ENCODE results near the gene ATP4A.

The ATP4A gene

DNA sequence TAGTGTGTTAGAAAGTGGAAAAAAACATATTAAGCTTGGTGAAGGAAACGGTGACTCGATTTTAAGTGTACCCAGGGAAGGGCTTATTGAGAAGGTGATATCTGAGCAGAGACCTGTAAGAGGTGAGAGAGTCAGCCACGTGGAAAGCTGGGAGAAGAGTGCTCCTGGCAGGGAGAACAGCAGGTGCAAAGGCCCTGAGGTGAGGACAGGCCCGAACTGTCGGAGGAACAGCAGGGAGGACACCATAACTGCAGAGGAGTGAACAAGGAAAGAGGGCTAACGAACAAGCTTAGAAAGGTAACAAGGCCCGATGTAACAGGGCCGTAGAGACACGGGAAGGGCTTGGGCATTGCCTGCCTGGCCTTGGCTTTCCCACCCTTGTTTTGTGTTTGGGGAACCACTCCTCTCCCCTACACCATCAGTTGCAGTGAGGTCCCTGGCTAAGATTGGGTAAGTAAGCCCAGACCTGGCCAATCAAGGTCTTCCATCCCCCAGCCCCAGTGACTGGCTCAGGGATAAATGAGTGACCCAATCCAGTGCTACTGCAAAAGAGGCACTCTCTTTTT lies 7.3 kb downstream of the ATP4A start:
- TF ChIP-seq EZH2 (IDR thresholded peaks at IDR 0.05) (no peak), FOXP2 (optimal IDR thresholded peaks at IDR 0.05; ENCODE audit: control extremely low read depth, extremely low read length, insufficient read depth) (no peak)
- no peak overlapping the region for H3K4me3 ChIP-seq
- H3K36me3 ChIP-seq (ENCODE audit: insufficient read depth, low read length): no peaks in the 10 kb centered on the region
- H3K9me3 ChIP-seq (ENCODE audit: low read depth, low read length): no peaks in the 10 kb centered on the region
- no peak overlapping the region for H3K9ac ChIP-seq (ENCODE audit: insufficient read length)
- DNase-seq (ENCODE audit: low read depth, low spot score): no peak
- H3K27ac ChIP-seq: no peak overlapping the region

DNA sequence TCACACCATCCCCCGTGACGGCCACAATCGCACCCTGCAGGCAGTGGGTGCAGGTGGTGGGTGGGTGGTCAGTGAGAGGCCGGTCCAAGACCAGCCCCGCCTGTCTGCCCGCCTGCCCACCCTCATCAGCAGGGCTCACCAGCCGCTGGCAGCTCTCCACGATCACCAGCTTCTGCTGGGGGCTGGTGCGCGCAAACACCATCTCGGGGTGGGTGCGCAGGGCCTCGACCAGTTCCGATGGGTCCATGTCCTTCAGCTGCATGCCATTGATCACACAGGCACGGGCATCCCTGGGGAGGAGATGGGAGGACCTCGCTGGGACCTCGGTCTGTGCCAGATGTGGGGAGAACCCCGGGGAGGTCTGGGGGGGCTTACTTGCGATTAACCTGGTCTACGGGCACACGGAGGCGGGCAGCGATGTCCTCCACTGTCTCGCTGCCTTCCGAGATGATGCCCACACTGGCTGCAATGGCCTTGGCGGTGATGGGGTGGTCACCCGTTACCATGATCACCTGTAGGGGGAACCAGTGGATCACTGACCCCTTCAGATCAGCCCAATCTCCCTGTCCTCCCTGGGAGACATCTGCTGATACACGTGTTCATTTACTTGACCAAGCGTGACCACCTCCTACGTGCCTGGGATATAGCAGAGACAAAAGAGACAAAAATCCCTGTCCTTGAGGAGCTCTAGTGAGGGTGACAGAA lies 8.0 kb downstream of the ATP4A start:
- DNase-seq (ENCODE audit: low read depth, low spot score): no peak
- Histone ChIP-seq H3K4me3 (no peak overlapping the region), H3K9ac (ENCODE audit: insufficient read length) (no peak overlapping the region), H3K27ac (no peak overlapping the region), H3K9me3 (ENCODE audit: low read depth, low read length) (no peaks in the 10 kb centered on the region), H3K36me3 (ENCODE audit: insufficient read depth, low read length) (no peaks in the 10 kb centered on the region)
- TF ChIP-seq POLR2AphosphoS5 (IDR thresholded peaks at IDR 0.05; ENCODE audit: borderline replicate concordance, low read depth, low read length) (no peak), EZH2 (IDR thresholded peaks at IDR 0.05) (no peak), FOXP2 (optimal IDR thresholded peaks at IDR 0.05; ENCODE audit: control extremely low read depth, extremely low read length, insufficient read depth) (no peak)

DNA sequence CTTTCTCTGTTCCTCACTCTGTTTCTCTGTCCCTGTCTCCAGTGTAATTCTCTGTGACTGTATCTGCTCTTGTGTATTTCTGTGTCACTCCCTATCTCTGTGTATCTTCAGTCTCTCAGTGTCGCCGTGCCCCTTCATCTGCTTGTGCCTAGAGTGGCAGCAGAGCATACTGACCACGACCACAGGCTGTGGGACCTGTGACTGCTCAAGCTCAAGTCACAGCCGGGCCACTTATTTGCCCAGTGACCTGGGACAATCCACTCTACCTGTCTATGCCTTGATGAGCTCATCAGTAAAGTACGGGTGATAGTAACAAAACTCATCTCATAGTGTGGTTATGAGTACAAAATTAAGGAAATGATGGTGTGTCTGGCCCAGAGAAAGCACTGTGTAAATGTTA lies 9.4 kb downstream of the ATP4A start:
- Histone ChIP-seq H3K9me3 (ENCODE audit: low read depth, low read length) (no peaks in the 10 kb centered on the region), H3K27ac (no peak overlapping the region), H3K9ac (ENCODE audit: insufficient read length) (no peak overlapping the region), H3K4me3 (no peak overlapping the region), H3K36me3 (ENCODE audit: insufficient read depth, low read length) (no peaks in the 10 kb centered on the region)
- TF ChIP-seq POLR2AphosphoS5 (IDR thresholded peaks at IDR 0.05; ENCODE audit: borderline replicate concordance, low read depth, low read length) (no peak), EZH2 (IDR thresholded peaks at IDR 0.05) (no peak), FOXP2 (optimal IDR thresholded peaks at IDR 0.05; ENCODE audit: control extremely low read depth, extremely low read length, insufficient read depth) (no peak)
- no peak for DNase-seq (ENCODE audit: low read depth, low spot score)

DNA sequence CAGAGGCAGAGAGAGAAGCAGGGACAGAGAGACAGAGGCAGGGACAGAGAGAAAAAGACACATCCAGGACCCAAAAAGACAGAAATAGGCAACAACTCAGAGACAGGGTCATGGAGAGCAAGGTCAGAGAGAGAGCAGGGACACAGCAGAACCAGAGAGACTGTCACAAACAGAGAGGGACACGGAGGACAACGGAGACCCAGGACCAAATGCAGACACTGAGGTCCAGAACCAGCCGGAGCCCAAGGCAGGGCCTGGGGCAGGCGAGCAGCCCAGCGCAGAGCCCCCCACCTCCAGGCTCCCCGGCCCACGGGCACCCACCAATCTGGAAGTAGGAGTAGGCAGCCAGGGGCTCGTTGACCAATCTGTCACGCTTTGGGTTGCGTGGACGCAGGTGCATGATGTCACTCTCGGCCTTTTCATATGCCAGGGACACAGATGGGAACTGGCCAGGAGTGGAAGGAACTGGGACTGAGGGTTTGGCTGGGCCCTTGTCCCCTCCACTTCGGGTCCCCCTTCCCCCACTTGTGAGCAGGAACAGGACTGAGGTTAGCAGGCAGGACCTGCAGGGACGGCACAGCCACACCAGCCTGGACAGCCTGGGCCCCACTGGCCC lies 10.0 kb downstream of the ATP4A start:
- H3K36me3 ChIP-seq (ENCODE audit: insufficient read depth, low read length): no peaks in the 10 kb centered on the region
- no peak overlapping the region for H3K4me3 ChIP-seq
- H3K27ac ChIP-seq: no peak overlapping the region
- no peak for DNase-seq (ENCODE audit: low read depth, low spot score)
- no peaks in the 10 kb centered on the region for H3K9me3 ChIP-seq (ENCODE audit: low read depth, low read length)
- no peak for TF ChIP-seq FOXP2 (optimal IDR thresholded peaks at IDR 0.05; ENCODE audit: control extremely low read depth, extremely low read length, insufficient read depth)
- TF ChIP-seq EZH2 (IDR thresholded peaks at IDR 0.05): no peak
- no peak for TF ChIP-seq POLR2AphosphoS5 (IDR thresholded peaks at IDR 0.05; ENCODE audit: borderline replicate concordance, low read depth, low read length)
- H3K9ac ChIP-seq (ENCODE audit: insufficient read length): no peak overlapping the region

DNA sequence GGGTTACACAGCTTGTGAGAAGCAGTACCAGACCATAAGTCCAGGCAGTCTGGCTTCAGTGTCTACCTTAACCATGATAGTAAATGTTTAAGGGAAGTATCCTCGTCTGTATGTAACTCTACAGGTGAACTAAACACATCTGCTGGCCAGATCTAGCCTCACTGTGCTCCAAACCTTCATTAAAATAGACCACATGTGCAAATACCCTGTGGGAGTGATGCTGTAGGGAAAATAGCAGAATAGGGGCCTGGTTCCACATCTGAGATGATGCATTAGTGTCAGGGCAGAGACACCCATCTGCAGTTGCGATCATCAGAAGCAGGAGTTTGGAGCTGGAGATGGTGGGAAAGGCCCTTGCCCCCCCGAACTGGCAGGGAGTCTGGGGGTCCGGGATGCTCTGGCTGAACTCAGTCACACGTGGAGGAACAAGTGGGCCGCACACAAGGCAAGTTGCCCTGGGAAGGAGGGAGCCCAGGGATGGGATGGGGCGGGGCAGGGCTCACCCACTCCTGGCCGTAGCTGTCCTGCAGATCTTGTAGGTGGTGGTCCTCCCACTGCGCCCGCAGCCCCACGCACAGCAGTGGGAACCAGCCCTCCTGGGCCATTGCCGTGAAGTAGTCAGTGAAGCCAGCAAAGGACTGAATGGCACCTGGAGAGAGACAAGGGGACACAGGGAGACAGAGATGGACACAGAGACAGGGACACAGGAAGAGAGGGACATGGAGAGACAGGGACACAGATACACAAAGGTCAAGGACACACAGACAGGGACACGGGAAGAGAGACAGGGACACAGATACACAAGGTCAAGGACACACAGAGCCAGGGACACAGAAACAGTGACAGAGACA lies 10.7 kb downstream of the ATP4A start:
- TF ChIP-seq EZH2 (IDR thresholded peaks at IDR 0.05) (no peak), POLR2AphosphoS5 (IDR thresholded peaks at IDR 0.05; ENCODE audit: borderline replicate concordance, low read depth, low read length) (no peak), FOXP2 (optimal IDR thresholded peaks at IDR 0.05; ENCODE audit: control extremely low read depth, extremely low read length, insufficient read depth) (no peak)
- H3K36me3 ChIP-seq (ENCODE audit: insufficient read depth, low read length): no peaks in the 10 kb centered on the region
- H3K4me3 ChIP-seq: no peak overlapping the region
- H3K9ac ChIP-seq (ENCODE audit: insufficient read length): no peak overlapping the region
- H3K9me3 ChIP-seq (ENCODE audit: low read depth, low read length): no peaks in the 10 kb centered on the region
- no peak for DNase-seq (ENCODE audit: low read depth, low spot score)
- H3K27ac ChIP-seq: no peak overlapping the region

DNA sequence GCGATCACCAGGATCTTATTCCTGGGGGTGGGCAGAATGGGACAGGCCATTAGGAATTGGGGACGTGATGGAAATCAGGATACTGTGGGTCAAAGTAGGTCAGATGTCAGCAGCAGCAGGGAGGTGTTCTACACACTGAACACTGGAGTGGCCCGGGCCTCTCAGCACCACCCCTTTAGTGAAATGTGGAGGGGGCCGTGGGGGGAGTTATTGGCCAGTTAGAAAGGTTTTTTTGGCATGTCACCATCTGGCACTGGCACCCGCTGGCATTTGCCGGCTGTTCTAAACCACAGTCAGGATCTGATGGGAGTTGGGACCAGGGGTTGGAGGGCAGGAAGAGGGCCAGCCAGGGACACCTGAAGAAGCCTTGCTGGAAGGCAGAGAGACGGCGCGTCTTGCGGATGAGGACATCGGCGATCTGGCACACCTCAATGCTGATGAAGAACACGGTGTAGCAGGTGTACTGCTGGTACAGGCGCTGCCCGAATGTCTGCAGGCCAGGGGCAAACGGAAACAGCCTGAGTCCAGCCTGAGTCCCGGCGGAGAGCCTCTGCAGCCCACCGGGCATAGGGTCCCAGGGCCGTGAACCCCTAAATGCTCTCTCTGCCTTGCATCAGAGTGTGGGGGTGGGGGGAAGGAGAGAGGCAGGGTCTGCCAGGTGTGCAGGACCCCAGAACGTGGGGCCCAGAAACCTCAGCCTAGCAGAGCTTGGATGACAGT lies 12.2 kb downstream of the ATP4A start:
- no peak overlapping the region for H3K27ac ChIP-seq
- H3K4me3 ChIP-seq: no peak overlapping the region
- no peak for TF ChIP-seq FOXP2 (optimal IDR thresholded peaks at IDR 0.05; ENCODE audit: control extremely low read depth, extremely low read length, insufficient read depth)
- H3K9me3 ChIP-seq (ENCODE audit: low read depth, low read length): no peaks in the 10 kb centered on the region
- no peaks in the 10 kb centered on the region; the same call in 1 of the 2 replicates for H3K36me3 ChIP-seq (ENCODE audit: insufficient read depth, low read length)
- no peak overlapping the region for H3K9ac ChIP-seq (ENCODE audit: insufficient read length)
- no peak for DNase-seq (ENCODE audit: low read depth, low spot score)

DNA sequence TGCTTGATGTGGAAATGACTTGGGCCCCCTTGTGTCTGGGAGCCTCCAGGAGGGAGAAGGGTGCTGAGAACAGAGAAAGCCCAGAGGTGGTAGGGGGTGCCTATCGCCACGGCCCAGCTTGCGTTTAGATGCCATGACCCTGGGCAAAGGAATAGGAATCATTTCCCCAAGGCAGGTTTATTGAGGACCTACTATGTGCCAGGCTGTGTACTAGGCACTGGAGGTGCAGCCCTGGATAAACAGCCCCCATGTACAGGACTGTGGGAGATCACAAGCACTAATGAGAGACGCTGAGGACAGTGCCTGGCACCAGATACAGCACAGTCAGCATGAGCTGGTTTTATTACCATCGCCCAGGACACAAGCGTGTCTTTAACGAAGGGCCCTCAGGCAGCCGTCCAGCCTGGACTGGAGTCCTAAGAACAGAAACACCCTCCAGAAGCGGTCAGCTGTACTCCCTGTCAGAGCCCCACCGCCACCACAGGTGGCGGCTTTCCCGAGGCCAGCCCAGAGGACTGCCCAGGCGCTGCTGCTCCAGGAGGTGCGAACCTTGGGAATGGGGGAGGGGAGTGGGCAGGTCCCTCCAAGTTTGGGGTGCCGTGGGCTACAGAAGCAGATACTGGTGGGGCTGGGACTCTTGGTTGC lies 13.5 kb downstream of the ATP4A start:
- H3K9me3 ChIP-seq (ENCODE audit: low read depth, low read length): no peaks in the 10 kb centered on the region
- no peak overlapping the region for H3K4me3 ChIP-seq
- DNase-seq (ENCODE audit: low read depth, low spot score): no peak
- no peaks in the 10 kb centered on the region; the same call in 1 of the 2 replicates for H3K36me3 ChIP-seq (ENCODE audit: insufficient read depth, low read length)
- TF ChIP-seq FOXP2 (optimal IDR thresholded peaks at IDR 0.05; ENCODE audit: control extremely low read depth, extremely low read length, insufficient read depth) (no peak), EZH2 (IDR thresholded peaks at IDR 0.05) (no peak), POLR2AphosphoS5 (IDR thresholded peaks at IDR 0.05; ENCODE audit: borderline replicate concordance, low read depth, low read length) (no peak)
- no peak overlapping the region for H3K9ac ChIP-seq (ENCODE audit: insufficient read length)
- H3K27ac ChIP-seq: no peak overlapping the region

Measured in SK-N-MC (cell line).